ENCODE results near the gene TBPL1.

Gene TBPL1

DNA sequence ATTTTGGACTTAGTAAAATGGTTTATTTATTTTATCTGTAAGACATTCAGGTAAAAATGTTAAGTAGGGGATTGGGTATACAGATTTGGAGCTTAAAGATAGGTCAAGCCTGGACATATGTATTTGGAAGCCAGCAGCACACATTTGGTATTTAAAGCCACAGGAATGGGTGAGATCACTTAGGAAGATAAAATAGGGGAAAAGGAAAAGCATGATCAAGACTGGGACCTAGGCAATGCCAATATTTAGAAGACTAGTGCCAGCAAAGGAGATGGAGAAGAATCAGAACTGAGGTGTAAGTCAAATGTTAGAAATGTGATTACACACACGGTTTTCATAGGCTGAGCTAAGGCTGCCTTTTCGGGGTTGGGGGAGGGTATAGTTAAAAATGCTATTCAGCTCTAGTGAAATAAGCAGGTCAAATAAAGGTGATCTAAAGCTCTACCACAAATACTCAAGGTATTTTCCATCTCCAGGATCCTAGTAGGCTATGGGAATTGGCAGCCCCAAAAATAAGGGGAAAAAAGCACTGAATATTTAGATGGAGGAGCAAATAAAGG is 78.8 kb downstream of the TBPL1 start:
- TF ChIP-seq, protein P1, sequence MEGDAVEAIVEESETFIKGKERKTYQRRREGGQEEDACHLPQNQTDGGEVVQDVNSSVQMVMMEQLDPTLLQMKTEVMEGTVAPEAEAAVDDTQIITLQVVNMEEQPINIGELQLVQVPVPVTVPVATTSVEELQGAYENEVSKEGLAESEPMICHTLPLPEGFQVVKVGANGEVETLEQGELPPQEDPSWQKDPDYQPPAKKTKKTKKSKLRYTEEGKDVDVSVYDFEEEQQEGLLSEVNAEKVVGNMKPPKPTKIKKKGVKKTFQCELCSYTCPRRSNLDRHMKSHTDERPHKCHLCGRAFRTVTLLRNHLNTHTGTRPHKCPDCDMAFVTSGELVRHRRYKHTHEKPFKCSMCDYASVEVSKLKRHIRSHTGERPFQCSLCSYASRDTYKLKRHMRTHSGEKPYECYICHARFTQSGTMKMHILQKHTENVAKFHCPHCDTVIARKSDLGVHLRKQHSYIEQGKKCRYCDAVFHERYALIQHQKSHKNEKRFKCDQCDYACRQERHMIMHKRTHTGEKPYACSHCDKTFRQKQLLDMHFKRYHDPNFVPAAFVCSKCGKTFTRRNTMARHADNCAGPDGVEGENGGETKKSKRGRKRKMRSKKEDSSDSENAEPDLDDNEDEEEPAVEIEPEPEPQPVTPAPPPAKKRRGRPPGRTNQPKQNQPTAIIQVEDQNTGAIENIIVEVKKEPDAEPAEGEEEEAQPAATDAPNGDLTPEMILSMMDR (conservative IDR thresholded peaks at IDR 0.05; ENCODE audit: low read length), result no peak
- no peak overlapping the region for H3K4me3 ChIP-seq (ENCODE audit: low read length)
- DNase-seq (ENCODE audit: low read depth), result peak; percentile 39

DNA sequence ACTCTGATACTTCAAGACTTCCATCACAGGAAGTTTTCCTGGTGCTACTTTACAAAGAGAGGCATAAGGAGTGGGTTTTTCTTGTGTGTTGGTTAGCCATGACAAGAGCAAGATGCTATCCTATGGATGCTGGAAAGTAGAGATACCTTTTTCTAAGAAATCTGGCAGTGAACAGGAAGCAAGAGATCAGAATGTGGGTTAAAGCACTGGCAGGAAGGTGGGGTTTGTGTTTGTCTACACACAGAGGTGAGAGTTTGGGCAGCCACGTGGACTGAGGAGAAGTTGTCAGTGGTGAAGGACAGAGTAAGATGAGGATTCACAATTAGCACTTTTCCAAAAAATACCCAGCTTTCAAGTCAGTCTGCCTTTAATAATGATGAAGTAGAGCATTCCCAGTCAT is 81.5 kb downstream of the TBPL1 start:
- no peak overlapping the region for H3K4me3 ChIP-seq (ENCODE audit: low read length)
- no peak for DNase-seq (ENCODE audit: low read depth)
- TF ChIP-seq, protein P1 (conservative IDR thresholded peaks at IDR 0.05; ENCODE audit: low read length), result no peak

DNA sequence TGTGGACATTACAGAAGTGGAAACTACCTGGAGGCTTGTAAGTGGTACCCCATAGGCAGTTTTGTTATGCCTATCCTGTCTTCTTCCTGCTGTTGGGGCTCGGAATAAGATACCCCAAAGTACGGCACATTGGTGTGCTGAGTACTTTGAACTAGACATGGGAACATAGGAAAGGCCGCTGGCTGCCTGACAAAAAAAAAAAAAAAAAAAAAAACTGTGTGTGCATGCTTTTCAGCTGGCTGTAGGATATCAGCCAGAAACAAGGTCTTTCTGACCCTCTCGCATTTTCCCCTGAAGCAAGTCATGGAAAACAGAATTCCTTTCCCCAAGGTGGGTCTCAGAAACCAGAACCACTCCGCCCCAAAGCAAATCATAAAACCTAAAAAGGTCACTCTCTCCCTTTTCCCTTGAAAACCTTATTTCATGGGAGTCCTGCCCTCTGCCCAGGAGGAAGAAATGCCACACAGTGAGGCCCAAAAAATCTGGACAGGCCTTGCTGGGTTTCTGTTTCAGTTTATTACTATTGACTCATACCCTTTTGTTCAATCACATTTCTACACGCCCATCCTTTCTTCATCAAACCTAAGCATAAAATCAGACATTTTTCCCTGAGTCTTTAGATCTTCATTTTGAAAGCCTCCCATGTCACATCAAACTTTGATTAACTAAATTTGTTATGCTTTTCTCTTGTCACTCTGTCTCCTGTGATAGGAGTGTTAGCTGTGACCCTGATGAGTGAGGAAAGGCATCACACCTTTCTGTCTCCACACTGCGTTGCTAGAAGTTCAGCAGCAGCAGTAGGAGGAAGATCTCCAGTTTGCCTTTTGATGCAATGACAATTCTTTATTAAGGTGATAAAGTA is 82.2 kb downstream of the TBPL1 start:
- H3K4me3 ChIP-seq (ENCODE audit: low read length), result no peak overlapping the region
- DNase-seq (ENCODE audit: low read depth), result no peak
- TF ChIP-seq, protein P1 (conservative IDR thresholded peaks at IDR 0.05; ENCODE audit: low read length), result no peak

DNA sequence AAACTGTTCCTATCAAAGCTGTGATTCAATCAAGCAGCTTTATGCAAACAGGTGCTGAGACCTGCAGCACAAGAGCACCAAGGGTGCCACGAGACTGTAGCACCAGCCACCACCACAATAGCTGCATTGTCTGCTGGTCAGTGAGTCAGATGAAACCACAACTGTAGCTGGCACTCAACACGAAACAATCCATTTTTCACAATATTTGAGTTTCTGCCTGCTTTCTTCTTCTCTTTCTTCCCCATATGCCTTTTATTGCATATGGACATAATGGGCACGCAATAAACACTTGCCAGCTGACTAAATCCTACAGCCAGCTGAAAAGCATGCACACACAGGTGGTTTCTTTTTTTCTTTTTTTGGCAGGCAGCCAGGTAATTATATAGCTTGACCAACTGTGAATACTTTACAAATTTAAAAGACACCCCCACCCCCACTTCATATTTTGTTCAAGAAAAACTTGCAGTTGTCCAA is 82.8 kb downstream of the TBPL1 start:
- no peak overlapping the region for H3K4me3 ChIP-seq (ENCODE audit: low read length)
- TF ChIP-seq, protein P1 (conservative IDR thresholded peaks at IDR 0.05; ENCODE audit: low read length), result no peak
- DNase-seq (ENCODE audit: low read depth), result peak; percentile 48

DNA sequence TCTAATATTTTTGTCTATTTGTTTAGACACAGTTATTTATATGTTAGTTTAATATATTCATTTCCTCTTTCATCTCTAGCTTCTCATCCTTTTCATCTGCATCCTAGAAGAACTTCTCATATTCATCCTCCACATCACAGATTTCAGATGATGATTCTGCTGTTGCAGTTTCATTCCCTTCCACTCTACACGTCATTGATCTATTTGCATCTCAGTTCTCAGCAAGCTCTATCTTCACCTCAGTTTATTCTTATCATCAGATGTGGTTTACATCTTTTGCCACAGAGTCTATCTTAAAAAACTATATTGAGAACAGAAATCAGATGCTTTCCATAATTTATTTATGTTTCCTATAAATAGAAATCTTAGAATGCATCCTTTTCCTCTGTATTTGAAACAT is 86.1 kb downstream of the TBPL1 start:
- H3K4me3 ChIP-seq (ENCODE audit: low read length), result no peak overlapping the region
- TF ChIP-seq, protein P1 (conservative IDR thresholded peaks at IDR 0.05; ENCODE audit: low read length), result no peak
- no peak for DNase-seq (ENCODE audit: low read depth)

All from AG10803 (cell line).